KMS-11 (cell line): ENCODE measurements around the gene CLDN24.

Experiments
- H2AFZ ChIP-seq: fragments of 200-600 bp; sonication (generic); 2 replicates; pipeline ENCODE4 v1.6.1; 2016; ENCODE audit warnings: antibody characterized with exemption, mixed run types, low read depth
- H3K27ac ChIP-seq: fragments of 200-600 bp; sonication (generic); 2 replicates; pipeline ENCODE4 v1.6.1; 2016; ENCODE audit warnings: mild to moderate bottlenecking, mixed run types
- H3K27me3 ChIP-seq: fragments of 200-600 bp; sonication (generic); 2 replicates; pipeline ENCODE4 v1.6.1; 2017; ENCODE audit warnings: mild to moderate bottlenecking, low read depth, mixed run types, moderate library complexity; ENCODE audit not compliant: insufficient read depth
- H3K36me3 ChIP-seq: fragments of 200-600 bp; sonication (generic); 2 replicates; pipeline ENCODE4 v1.6.1; 2017; ENCODE audit warnings: mild to moderate bottlenecking, mixed run types; ENCODE audit not compliant: insufficient read depth
- H3K4me1 ChIP-seq: fragments of 200-600 bp; sonication (generic); 2 replicates; pipeline ENCODE4 v1.6.1; 2016; ENCODE audit warnings: mild to moderate bottlenecking, low read depth, mixed run types; ENCODE audit not compliant: poor library complexity, severe bottlenecking
- H3K4me2 ChIP-seq: fragments of 200-600 bp; sonication (generic); 2 replicates; pipeline ENCODE4 v1.7.0; 2016; ENCODE audit warnings: mild to moderate bottlenecking, mixed run types
- H3K4me3 ChIP-seq: fragments of 200-600 bp; sonication (generic); IDR thresholded peaks from 2 replicates; pipeline ENCODE4 v1.6.1; 2017; ENCODE audit warnings: low read depth, low read length, mixed read lengths; ENCODE audit not compliant: insufficient read depth
- H3K79me2 ChIP-seq: fragments of 200-600 bp; sonication (generic); 2 replicates; pipeline ENCODE4 v1.6.1; 2016; ENCODE audit warnings: low read depth, mixed run types; ENCODE audit not compliant: insufficient read depth
- H3K9ac ChIP-seq: fragments of 200-600 bp; sonication (generic); 2 replicates; pipeline ENCODE4 v1.6.1; 2016; ENCODE audit warnings: mild to moderate bottlenecking, mixed run types
- H4K20me1 ChIP-seq: fragments of 200-600 bp; sonication (generic); 2 replicates; pipeline ENCODE4 v1.6.1; 2016; ENCODE audit warnings: mild to moderate bottlenecking, mixed run types; ENCODE audit not compliant: insufficient read depth
- TF ChIP-seq, protein P1 (sequence below): fragments of 200-600 bp; sonication (generic); conservative IDR thresholded peaks from 2 replicates; pipeline ENCODE4 v1.6.1; 2017; ENCODE audit warnings: low read depth, mild to moderate bottlenecking, antibody characterized with exemption, low read length, moderate library complexity, mixed read lengths

The CLDN24 gene

GRCh38 chr4:183276106-183276505, 46.1 kb downstream of the CLDN24 start:
- Histone ChIP-seq H3K9ac (no peak overlapping the region), H3K4me3 (no peak overlapping the region), H4K20me1 (no peaks in the 10 kb centered on the region), H3K79me2 (no peaks in the 10 kb centered on the region), H3K4me2 (no peak overlapping the region), H3K27ac (no peak overlapping the region), H2AFZ (no peak overlapping the region), H3K27me3 (no peaks in the 10 kb centered on the region), H3K4me1 (no peaks in the 10 kb centered on the region), H3K36me3 (no peaks in the 10 kb centered on the region)
- TF ChIP-seq, protein P1, sequence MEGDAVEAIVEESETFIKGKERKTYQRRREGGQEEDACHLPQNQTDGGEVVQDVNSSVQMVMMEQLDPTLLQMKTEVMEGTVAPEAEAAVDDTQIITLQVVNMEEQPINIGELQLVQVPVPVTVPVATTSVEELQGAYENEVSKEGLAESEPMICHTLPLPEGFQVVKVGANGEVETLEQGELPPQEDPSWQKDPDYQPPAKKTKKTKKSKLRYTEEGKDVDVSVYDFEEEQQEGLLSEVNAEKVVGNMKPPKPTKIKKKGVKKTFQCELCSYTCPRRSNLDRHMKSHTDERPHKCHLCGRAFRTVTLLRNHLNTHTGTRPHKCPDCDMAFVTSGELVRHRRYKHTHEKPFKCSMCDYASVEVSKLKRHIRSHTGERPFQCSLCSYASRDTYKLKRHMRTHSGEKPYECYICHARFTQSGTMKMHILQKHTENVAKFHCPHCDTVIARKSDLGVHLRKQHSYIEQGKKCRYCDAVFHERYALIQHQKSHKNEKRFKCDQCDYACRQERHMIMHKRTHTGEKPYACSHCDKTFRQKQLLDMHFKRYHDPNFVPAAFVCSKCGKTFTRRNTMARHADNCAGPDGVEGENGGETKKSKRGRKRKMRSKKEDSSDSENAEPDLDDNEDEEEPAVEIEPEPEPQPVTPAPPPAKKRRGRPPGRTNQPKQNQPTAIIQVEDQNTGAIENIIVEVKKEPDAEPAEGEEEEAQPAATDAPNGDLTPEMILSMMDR, result no peak

DNA sequence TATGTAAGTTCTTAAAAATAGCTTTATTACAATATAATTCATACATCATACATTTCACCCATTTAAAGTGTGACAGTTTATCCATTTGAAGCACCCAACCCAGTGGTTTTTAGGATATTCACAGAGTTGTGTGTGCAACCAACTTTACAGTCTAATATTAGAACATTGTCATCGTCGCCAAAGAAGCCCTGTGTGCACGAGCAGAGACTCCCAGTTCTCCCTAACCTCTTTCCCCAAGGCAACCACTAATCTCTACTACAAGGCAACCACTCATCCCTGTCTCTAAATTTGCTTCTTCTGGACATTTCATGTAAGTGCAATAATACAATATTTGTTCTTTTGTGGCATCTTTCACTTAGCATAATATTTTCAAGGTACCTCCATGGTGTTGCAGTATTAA, 49.8 kb downstream of the CLDN24 start:
- H3K27ac ChIP-seq, result no peak overlapping the region
- H2AFZ ChIP-seq, result no peak overlapping the region
- TF ChIP-seq, protein P1, result no peak
- no peaks in the 10 kb centered on the region for H3K4me1 ChIP-seq
- no peaks in the 10 kb centered on the region for H3K27me3 ChIP-seq
- H4K20me1 ChIP-seq, result no peaks in the 10 kb centered on the region
- H3K36me3 ChIP-seq, result no peaks in the 10 kb centered on the region
- H3K79me2 ChIP-seq, result no peaks in the 10 kb centered on the region
- no peak overlapping the region for H3K4me2 ChIP-seq
- no peak overlapping the region for H3K4me3 ChIP-seq
- H3K9ac ChIP-seq, result no peak overlapping the region
